Panc1 (cell line): Measurements from ENCODE around the gene HTT. TPM values are rescaled to one million over a fixed set of nuclear protein-coding genes. Genes with fewer than 3 reads are reported as not detected.

ENCODE experiments used
- ATAC-seq: fragments of 200-7000 bp; cut with Tn5 transposase; 2 replicates; pipeline ENCODE4 v1.9.1; 2020; ENCODE audit warnings: mild to moderate bottlenecking, moderate library complexity
- BruUV-seq: library from RNA; stranded (reverse); fragments of 400-500 nt; replicated peaks from 2 replicates; lab custom pipeline; 2021; lab: Mats Ljungman, UMichigan
- CTCF ChIA-PET: fragments of 300-600 bp; sonication (Branson Sonifier 250); formaldehyde crosslinking; loops from one replicate; lab custom pipeline; 2022; ENCODE audit warnings: antibody characterized with exemption; lab: Charles Lee
- POLR2A ChIA-PET: fragments of 300-600 bp; sonication (Branson Sonifier 250); formaldehyde crosslinking; loops from one replicate; lab custom pipeline; 2022; ENCODE audit warnings: antibody characterized with exemption; lab: Charles Lee
- DNase-seq: peaks from one replicate; pipeline ENCODE4 v3.0.0-alpha.2; 2010; ENCODE audit warnings: low read depth, low spot score
- H3K27ac ChIP-seq: 2 replicates; pipeline ENCODE4 v1.5.1; 2011; ENCODE audit warnings: mild to moderate bottlenecking, low read length, inconsistent platforms
- H3K27me3 ChIP-seq: fragments of 200-500 bp; sonication (Bioruptor generic); 2 replicates; pipeline ENCODE4 v1.6.0; 2014; ENCODE audit warnings: low read length, inconsistent platforms; ENCODE audit not compliant: control insufficient read depth, insufficient read depth
- H3K36me3 ChIP-seq: fragments of 200-500 bp; sonication (Bioruptor generic); 2 replicates; pipeline ENCODE4 v1.5.1; 2014; ENCODE audit warnings: inconsistent platforms, mild to moderate bottlenecking, low read length, moderate library complexity; ENCODE audit not compliant: control insufficient read depth, insufficient read depth
- H3K4me1 ChIP-seq: 2 replicates; pipeline ENCODE4 v1.5.1; 2011; ENCODE audit warnings: inconsistent platforms, mild to moderate bottlenecking, low read length, moderate library complexity; ENCODE audit not compliant: control insufficient read depth, insufficient read depth
- H3K4me3 ChIP-seq, 2 experiments: 2 replicates each; pipeline ENCODE4 v1.5.1; 2011 to 2012; ENCODE audit warnings: low read depth in 2 of 2, low read length in 2 of 2, mild to moderate bottlenecking in 2 of 2, inconsistent platforms in 1 of 2, moderate library complexity in 1 of 2
- H3K9me3 ChIP-seq: fragments of 200-500 bp; sonication (Bioruptor generic); 2 replicates; pipeline ENCODE4 v1.5.1; 2014; ENCODE audit warnings: low read depth, mild to moderate bottlenecking, inconsistent platforms, low read length, moderate library complexity; ENCODE audit not compliant: control insufficient read depth, insufficient read depth
- CTCF ChIP-seq: fragments of 450-650 bp; IDR thresholded peaks from 2 replicates; pipeline ENCODE4 v1.5.1; 2017; ENCODE audit warnings: mild to moderate bottlenecking
- POLR2AphosphoS5 ChIP-seq: IDR thresholded peaks from 2 replicates; pipeline ENCODE4 v1.6.1; 2012; ENCODE audit warnings: mild to moderate bottlenecking, low read depth, low read length, moderate library complexity
- REST ChIP-seq, 2 experiments: IDR thresholded peaks; 2 replicates each; pipeline ENCODE4 v1.6.1; 2011 to 2012; ENCODE audit warnings: low read depth in 2 of 2, control low read depth in 1 of 2, low read length in 1 of 2, mild to moderate bottlenecking in 1 of 2, moderate library complexity in 1 of 2; ENCODE audit not compliant: insufficient read depth in 1 of 2
- SIN3A ChIP-seq: IDR thresholded peaks from 2 replicates; pipeline ENCODE4 v1.6.1; 2012; ENCODE audit warnings: low read depth, mild to moderate bottlenecking, low read length, moderate library complexity, borderline replicate concordance; ENCODE audit not compliant: insufficient read depth
- TCF7L2 ChIP-seq: IDR thresholded peaks from 2 replicates; pipeline ENCODE4 v1.6.1; 2011; ENCODE audit warnings: mild to moderate bottlenecking, low read depth, low read length, inconsistent platforms
- in situ Hi-C: cut with HindIII; loops from 2 replicates; pipeline ENCODE4 v1.10.0; 2016; ENCODE audit warnings: low sequenced_read_pairs, low pct_unique_long_range_greater_than_20kb
- intact Hi-C: fragments of 100-400 bp; cut with micrococcal nuclease; formaldehyde crosslinking; loops from one replicate; pipeline ENCODE4 v1.10.0; 2022; ENCODE audit not compliant: unreplicated experiment
- total RNA-seq: library from RNA; stranded (reverse); gene quantifications from one replicate; pipeline ENCODE4 v1.2.1, GENCODE V29; 2021; ENCODE audit not compliant: unreplicated experiment

The HTT gene
- total RNA-seq, 1 experiment from 2014 or later: 24.7 TPM

- DNase-seq (no peak), ATAC-seq (no peak)
- Histone ChIP-seq H3K9me3 (no peaks in the 10 kb centered on the region), H3K27me3 (peaks cover 4% of the 10 kb centered on the region; the same call in 1 of the 2 replicates), H3K36me3 (no peaks in the 10 kb centered on the region), H3K4me3 (no peak overlapping the region), H3K4me1 (no peaks in the 10 kb centered on the region), H3K27ac (no peak overlapping the region)
- TF ChIP-seq TCF7L2 (no peak), SIN3A (no peak), POLR2AphosphoS5 (no peak), CTCF (no peak), REST (IDR thresholded peaks at IDR 0.05; ENCODE audit: insufficient read depth in 1 of 2, low read depth in 2 of 2, low read length in 1 of 2) (no peak)
- BruUV-seq: no TSS peak
- intact Hi-C loops (no loop called here), in situ Hi-C loops (no loop called here)
- ChIA-PET POLR2A (no interaction called here), CTCF (no interaction called here)
These were observed 206.0 kb downstream of the HTT start for GRCh38 chr4:3280466-3280865.

GRCh38 chr4:3283483-3283882 is 209.0 kb downstream of the HTT start:
- Histone ChIP-seq H3K4me3 (no peak overlapping the region), H3K27me3 (no peaks in the 10 kb centered on the region; the same call in 1 of the 2 replicates), H3K4me1 (no peaks in the 10 kb centered on the region), H3K36me3 (no peaks in the 10 kb centered on the region), H3K9me3 (no peaks in the 10 kb centered on the region), H3K27ac (no peak overlapping the region)
- intact Hi-C loops (no loop called here), in situ Hi-C loops (no loop called here)
- no TSS peak for BruUV-seq
- POLR2A ChIA-PET: no interaction called here
- CTCF ChIA-PET: no interaction called here
- DNase-seq (no peak), ATAC-seq (no peak)
- TF ChIP-seq TCF7L2: no peak
- no peak for TF ChIP-seq CTCF
- TF ChIP-seq SIN3A: no peak
- no peak for TF ChIP-seq POLR2AphosphoS5
- no peak for TF ChIP-seq REST (IDR thresholded peaks at IDR 0.05; ENCODE audit: insufficient read depth in 1 of 2, low read depth in 2 of 2, low read length in 1 of 2)
